Measurements from ENCODE around the gene RFC4.

DNA sequence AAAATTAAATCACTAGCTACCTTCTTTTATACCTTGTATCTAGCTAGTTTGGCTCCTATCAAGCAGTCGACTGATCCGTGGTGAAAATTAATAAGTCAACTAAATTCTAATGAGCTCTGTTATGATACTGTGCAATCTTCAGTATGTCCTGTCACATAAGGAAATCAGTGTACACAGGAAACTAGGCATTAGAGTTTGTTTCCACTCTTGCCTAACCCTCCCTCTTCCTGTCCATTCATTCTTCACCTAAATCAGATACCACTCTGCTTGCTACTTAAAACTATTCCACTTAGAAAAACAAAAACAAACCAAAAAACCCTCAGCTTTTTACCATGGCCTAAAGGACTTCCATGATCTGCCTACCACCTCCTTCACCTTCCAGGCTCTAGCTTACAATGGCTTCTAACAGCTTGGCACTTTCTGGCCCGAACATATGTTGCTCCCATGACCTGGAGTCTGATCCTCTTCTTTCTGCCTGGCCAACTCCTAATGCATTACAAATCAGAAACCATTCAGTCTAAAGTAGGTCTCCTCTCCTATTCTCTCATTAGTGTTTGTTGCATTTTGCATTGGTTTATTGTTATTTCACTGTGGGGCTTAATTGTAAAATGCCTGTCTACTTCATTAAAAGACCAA lies 7.9 kb downstream of the RFC4 start:
- TF ChIP-seq, protein P1, sequence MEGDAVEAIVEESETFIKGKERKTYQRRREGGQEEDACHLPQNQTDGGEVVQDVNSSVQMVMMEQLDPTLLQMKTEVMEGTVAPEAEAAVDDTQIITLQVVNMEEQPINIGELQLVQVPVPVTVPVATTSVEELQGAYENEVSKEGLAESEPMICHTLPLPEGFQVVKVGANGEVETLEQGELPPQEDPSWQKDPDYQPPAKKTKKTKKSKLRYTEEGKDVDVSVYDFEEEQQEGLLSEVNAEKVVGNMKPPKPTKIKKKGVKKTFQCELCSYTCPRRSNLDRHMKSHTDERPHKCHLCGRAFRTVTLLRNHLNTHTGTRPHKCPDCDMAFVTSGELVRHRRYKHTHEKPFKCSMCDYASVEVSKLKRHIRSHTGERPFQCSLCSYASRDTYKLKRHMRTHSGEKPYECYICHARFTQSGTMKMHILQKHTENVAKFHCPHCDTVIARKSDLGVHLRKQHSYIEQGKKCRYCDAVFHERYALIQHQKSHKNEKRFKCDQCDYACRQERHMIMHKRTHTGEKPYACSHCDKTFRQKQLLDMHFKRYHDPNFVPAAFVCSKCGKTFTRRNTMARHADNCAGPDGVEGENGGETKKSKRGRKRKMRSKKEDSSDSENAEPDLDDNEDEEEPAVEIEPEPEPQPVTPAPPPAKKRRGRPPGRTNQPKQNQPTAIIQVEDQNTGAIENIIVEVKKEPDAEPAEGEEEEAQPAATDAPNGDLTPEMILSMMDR (IDR thresholded peaks at IDR 0.05), result no peak
- no peak for TF ChIP-seq POLR2A (IDR thresholded peaks at IDR 0.05)

All from thyroid gland (tissue), 4 donors.